Stimulated activated CD4-positive, alpha-beta T cell treated with anti-CD3 and anti-CD28 coated beads, Interleukin-4, amount 100 ng/mL, for 4 hours (primary cell): Measurements from ENCODE around the gene XYLT1.

Experiments
- DNase-seq, 2 experiments: peaks; one replicate each; pipeline ENCODE4 v3.0.0-alpha.2; 2020

XYLT1 gene

DNA sequence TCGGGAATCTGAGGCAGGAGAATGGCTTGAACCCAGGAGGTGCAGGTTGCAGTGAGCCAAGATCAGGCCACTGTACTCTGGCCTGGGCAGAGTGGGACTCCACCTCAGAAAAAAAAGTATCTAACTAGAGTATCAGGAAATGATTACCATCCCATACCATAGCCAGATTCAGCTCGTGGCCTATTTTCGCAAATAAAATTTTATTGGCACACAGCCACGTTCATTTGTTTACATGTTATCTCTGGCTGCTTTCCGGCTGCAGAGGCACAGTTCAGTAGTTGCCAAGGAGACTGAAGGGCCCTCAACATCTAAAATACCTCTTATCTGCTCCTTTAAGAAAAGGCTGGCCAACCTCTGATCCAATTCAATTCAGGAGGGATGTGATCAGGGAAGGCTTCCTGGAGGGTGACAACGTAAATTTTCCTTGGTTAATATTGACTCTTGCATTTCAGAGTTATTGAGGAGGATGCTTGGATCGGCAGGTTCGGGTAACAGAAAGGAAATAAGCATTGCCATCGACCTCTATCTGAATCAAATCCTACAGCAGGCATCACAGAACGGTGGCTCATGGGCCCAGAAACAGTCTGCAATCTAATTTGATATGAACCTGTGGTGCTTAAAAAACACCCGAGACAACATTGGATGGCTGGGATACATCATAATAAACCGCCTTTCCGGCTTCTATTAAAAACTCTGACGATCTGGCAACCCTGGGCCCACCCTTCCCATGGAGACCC lies 73.8 kb downstream of the XYLT1 start:
- no peak for DNase-seq

- DNase-seq = no peak
Observed at GRCh38 chr16:17395849-17396480, 74.8 kb downstream of the XYLT1 start.

DNA sequence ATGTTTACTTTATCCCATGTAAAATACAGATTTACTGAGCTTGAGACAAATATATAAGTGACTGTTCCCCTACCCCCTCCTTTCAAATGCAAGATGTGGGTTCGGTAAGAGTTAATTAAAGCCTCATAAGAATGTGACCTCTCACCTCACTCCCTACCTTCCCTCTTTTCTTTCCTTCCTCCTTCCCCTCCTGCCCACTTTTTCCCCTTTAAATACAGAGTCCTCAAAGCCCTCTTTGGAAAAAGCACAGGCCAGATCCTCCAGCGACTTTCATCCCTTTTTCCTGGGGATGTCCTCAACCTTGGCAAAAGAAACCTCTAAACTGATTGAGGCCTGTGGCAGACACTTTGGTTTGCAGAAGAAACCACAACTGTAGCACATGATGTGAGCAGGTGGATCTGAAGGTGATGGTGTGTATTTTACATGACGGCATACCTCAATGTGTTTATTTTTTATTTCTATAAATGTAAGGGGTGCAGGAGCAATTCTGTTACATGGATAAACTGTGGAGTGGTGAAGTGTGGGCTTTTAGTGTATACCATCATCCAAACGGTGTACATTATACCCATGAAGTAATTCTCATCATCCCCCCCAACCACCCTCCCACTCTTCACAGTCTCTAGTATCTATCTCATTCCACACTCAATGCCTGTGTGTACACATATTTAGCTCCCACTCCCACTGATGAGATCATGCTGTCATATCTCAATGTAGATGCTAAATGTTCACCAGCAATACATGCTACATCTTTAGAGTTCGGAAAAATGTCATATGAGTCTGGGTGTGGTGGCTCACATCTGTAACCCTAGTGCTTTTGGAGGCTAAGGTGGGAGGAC lies 77.7 kb downstream of the XYLT1 start:
- no peak for DNase-seq

DNA sequence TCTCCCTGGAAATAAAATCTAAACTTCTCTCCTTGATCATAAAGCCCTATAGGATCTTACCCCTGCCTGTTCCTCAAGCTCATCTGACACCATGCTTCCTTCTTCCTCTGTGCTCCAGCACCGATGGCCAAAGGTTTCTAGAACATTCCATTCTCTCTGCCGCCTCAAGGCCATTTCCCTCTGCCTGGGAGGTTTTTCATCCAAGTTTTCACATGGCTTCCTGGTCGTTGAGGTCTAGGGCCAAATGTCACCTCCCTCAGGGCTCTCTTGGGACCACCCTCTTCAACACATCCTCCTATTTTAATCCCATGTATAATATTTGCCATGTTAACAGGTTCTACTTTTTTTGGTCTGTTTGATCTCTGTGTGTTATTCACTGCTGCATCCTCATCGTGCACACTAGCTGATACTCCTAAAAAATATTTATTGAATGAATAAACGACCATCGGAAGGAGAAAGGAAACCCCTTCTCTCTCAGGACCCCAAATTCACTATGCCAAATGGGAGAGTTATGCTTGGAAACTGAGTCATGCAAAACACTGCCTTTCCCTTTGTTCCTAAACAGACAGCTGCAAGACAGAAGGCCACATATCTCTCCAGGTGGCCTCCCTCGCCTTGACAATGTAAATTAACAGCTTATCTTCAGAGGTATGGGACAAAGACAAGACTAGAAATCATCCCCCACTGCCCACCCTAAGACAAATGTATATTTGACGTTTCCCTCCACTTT lies 78.5 kb downstream of the XYLT1 start:
- DNase-seq = no peak

GRCh38 chr16:17391715-17392114 lies 79.0 kb downstream of the XYLT1 start:
- DNase-seq = no peak

GRCh38 chr16:17389384-17389783 lies 81.4 kb downstream of the XYLT1 start:
- DNase-seq = no peak

DNA sequence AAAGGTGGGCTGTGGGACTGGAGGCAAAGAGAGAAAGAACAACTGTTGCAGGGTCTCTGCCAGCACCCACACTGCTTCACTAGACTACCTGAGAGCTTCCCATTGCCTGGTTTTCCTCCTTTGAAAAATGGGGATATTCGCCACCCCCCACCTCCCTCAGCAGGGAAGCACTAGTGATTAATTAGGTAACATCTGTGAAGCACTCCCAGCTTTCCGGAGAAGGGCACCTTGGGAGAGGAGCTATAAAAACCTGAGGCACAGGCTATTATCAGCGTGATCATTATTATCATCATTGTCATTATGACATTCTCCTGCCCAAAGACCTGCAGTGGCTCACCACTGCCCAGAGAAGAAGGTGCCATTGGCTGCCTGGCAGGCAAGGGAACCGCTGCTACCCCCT lies 83.5 kb downstream of the XYLT1 start:
- no peak for DNase-seq

DNA sequence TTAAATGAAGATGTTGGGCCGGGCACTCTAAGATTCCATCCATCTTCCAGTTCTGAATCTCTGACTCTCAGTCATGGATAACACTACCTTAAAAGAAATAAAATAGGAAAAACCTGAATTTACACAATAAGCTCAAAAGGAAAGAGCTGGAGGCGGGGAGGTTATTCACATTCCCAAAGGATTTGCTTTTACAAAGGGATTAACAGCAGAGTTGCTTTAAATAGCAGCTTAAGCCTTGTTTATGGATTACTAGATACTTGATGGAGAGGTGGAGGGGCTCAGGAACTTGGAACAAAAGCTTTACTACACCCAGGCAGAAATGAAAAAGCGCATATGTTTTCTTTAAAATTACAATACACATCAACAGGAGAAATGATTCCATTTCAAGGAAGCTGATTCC lies 84.5 kb downstream of the XYLT1 start:
- DNase-seq = no peak

- DNase-seq = no peak
Observed at GRCh38 chr16:17384471-17384870, 86.3 kb downstream of the XYLT1 start.

DNA sequence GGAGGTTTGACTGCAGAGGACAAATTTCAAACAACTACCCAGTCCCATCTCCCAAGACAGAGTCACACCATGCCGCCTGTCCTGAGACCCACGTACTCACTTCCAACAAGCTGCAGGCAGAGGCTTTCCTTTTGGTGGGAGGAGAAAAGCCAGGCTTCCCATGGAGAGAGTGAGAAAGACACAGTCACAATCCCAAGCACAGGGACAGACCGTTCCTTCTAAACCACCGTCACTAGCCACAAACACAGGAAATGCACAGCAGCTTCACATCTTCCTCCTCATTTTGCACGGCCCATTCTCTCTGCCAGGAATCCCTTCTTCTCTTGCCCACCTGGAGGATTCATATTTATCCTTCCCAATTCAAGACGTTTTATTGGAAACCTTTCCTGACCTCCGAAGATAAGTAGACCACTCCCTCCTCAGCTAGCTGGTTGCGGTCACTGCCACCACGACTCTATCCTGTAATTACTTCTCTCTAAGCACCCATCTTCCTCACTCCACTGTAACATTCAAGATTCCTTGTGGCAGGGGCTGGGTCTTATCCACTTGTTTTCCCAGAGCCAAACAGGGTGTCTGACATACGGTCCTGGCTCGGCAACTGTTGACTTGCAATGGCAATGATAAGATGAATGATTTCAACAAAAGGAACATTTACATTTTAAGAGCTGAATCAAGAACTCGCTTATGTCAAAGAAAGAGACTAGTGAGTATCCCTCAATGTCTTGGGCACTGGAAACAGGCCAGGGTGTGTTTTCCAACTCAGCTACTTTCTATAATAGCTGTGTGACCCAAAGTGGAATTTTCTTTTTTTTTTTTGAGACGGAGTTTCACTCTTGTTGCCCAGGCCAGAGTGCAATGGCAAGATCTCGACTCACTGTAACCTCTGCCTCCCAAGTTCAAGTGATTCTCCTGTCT lies 87.6 kb downstream of the XYLT1 start:
- no peak for DNase-seq

DNA sequence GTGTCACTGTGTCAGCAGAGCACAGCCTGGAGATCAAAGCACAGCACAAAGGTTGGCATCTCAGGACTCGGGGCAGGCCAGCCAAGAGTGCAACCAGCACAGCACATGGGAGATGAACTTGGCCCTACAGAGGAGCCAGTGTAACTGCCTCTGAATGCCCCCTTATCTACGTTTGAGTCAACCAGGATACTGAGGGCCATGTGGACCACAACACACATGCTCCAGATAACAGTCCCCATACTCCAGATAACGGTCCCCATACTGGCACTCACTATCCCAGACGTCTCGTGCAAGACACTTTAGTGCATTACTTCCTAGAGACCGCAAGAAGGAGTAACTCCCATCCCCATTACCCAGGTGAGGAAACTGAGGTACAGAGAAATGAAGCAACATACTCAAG lies 88.2 kb downstream of the XYLT1 start:
- no peak for DNase-seq

- DNase-seq = no peak
Observed at GRCh38 chr16:17381784-17382183, 89.0 kb downstream of the XYLT1 start.

- DNase-seq = no peak
Observed at GRCh38 chr16:17380613-17381012, 90.1 kb downstream of the XYLT1 start.

DNA sequence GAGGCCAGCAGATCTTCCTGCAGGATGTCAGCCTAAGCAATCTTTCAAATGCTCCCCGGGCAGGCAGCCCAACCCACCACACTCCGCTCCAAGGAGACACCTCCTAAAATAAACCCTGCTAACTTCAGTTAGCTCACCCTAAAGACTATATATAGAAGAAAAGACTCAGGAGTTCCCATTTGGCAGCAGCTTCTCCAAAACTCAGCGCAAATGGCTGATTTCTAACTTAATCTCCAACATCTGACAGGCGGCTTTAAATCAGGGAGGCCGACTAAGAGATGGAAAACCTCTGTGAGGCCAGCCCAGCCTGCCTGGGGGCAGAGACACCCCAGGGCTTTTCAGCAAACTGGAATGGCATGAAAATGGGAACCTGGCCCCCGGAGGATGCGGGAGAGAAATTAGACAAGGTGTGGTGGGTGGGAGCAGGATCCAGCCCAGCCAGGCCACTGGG lies 91.6 kb downstream of the XYLT1 start:
- DNase-seq = no peak

GRCh38 chr16:17377360-17378324 lies 93.1 kb downstream of the XYLT1 start:
- no peak for DNase-seq

DNA sequence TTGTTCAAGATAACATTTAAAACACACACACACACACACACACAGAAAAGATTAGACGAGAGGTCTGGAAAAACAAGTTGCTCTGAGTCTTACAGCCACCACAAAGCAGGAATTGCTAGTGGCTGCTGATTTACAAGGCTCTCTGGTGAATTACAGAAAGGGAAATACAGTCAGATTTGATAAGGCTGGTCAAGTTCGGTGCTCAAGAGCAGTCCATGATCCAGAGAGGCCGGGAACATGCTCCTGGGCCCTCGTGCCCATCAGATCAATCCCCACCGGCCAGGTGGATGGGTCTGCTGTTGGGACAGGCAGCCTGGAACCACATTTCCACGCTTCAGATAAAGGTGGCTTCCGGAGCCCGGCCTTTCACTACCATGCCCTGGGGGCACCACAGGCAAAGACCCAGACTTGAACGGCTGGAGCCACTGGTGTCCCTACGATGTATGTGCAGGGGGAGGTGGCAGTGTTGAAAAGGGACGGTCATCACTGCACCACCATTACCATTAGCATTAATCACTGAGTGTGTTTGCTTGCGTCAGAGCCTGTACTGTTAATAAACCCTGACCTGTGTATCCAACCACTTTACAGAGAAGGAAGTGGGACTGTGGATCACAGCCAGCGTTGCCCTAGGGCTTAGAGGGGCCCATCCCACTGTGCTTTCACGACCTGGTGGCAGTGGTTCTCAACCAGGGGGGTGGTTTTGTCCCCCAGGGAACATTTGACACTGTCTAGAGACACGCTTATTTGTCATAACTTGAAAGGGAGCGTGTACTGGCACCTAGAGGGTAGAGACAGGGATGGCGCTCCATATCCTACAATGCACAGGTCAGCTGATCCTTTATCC lies 95.1 kb downstream of the XYLT1 start:
- no peak for DNase-seq

- DNase-seq = peak in 1 of 2 experiments; percentile 24
Observed at GRCh38 chr16:17374668-17375255, 96.0 kb downstream of the XYLT1 start.

DNA sequence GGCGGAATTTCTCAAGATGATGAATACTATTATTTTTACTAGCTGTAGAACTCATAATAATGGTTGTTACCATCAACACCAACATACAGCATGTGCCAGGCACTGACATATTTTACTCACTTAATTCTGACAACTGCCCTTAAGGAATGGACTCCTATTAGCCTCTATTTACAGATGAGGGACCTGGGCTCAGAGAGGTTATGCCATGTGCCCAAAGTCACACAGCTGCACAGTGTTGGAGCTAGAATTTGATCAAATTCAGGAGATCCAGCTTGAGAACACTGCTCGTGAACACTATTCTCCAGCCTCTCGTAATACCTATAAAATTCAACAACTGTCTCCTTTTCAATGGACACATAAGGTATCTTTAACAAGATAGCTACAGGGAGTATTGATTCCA lies 97.2 kb downstream of the XYLT1 start:
- DNase-seq = no peak

DNA sequence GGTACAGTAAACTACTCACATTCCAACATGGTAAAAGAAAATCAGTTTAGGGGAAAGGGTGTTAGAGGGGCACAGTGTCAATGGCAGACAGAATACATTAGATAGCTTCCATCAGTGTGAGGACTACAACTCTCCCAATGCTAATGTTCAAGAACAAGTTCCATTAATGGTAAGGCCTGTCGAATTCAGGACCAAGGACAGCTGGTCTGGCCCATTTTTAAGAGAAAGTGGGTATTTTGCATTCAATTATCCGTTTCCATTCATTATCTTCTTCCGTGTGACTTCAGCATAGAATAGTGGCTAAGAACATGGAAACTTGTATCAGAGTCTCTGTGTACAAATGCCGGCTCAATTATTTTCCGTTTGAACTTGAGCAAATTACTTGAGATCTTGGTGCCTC lies 98.4 kb downstream of the XYLT1 start:
- DNase-seq = no peak
